M059J (cell line): ENCODE measurements around the gene PDE4D. TPM values are rescaled to one million over a fixed set of nuclear protein-coding genes. Genes with fewer than 3 reads are reported as not detected.

Experiments
- DNase-seq: peaks from one replicate; pipeline ENCODE4 v3.0.0-alpha.2; 2012; ENCODE audit warnings: low read depth
- total RNA-seq: library from RNA; depleted of rRNA; stranded (reverse); fragments of >200 nt; shearing (Covaris generic); gene quantifications from 2 replicates; pipeline ENCODE4 v1.2.3, GENCODE V29; 2014

The PDE4D gene
- total RNA-seq, 1 experiment from 2014 or later: 14.9 TPM

DNA sequence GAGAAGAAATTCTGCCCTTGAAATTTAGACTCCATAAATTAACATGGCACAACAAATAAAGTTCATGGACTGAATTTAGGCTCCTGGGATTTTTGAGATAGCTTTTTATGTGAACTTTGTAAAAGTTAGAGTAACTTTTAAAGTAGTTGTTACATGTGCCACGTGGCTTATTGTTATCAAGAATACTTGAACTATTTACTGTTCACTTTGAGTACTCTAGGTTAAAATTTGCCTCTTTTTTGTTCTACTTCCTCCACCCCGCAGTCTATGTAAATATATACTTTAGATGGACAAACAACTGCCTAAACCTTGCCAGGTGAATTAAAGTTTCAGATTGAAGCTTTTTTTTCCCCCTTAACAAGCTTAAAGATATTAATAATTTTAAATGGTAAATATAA, 852.7 kb downstream of the PDE4D start:
- no peak for DNase-seq

DNA sequence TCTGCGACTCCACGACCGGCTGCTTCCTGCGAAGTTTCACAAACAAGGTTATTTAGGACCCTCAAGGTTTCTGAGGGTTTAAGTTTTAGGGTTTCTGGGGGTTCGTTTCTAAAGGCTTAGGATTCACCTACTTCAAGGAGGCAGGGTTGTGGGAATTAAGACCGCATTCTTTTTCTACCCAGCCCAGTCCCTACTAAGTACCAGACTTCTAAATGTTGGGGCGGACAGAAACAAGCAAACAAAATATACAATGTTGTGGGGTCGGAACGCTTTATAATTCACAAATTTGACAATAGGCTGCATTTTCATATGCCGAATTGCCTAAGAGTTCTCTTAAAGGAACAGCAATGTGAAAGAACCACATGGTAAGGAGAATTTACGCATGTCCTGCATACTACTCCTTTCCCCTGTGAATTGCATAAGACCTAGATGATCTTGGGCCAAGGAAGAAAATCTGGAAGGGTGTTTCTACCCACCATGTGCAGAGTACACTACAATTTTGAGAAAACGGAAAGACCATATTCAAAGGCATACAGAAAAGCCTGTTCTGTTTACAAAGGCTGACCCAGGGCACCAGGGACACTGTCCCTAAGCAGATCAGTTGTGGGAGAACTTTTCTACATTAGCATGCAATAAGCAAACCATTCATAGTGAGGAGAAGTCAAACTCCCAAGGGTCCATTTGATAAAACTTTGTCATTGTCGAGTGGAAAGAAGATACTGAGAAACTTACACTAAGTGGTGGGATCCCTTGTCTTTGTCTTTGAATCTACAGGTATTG, 853.3 kb downstream of the PDE4D start:
- no peak for DNase-seq

DNA sequence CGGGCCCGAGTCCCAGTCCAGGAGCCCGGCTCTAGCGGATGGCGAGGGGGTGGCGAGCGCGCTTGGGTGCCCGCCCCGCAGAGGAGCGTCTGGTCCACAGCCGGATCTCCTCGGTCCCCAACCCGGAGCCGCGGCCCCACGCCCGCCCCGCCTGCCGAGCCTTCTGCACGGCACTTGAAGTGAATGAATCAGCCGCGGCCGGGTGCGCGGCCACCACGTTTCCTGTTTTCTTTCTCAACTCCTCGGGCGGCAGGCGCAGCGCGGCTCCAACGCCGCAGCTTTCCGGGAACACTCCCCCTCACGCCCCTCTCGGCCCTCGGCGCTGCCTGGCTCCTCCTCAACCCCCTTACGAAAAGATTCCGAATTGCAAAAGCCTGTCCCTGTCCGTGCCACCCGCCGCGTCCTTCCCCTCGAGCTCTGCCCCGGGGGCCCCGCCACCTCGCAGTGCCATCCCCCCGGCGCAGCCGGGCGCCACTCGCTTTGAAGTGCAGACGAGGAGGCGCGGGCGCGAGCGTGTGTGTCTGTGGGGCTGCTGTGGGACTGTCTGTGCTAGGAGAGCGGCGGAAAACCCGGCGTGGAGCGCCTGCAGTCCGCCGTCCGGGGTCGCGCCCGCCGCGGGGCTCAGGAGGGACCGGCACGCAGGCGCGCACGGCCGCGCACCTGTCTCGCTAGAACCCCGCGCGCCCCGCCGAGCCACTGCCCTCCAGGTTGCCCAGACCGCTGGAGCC, 854.1 kb downstream of the PDE4D start:
- DNase-seq: peak; percentile 80

DNA sequence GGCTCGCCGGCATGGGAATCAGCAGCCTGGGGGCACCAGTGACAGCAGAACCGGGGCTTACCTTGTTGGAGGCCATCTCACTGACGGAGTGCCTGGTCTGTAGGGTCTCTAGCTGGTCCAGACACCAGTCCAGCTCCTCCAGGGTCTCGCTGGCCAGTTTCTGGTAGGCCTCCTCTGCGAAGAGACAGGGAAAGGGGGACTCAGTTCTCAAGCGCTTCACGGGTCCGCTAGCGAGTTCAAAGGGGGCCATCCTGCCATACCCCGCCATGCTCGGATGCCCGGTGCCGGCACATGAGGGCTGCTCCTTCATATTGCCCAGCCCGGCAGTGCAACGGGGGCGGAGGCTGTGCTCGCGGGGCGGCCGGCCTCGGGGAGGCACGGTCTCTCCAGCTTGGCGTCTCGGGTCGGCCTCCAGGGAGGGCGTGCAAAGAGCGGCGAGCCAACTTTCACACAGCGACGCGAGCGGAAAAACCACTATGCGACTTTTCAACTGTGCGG, 854.7 kb downstream of the PDE4D start:
- DNase-seq: no peak

DNA sequence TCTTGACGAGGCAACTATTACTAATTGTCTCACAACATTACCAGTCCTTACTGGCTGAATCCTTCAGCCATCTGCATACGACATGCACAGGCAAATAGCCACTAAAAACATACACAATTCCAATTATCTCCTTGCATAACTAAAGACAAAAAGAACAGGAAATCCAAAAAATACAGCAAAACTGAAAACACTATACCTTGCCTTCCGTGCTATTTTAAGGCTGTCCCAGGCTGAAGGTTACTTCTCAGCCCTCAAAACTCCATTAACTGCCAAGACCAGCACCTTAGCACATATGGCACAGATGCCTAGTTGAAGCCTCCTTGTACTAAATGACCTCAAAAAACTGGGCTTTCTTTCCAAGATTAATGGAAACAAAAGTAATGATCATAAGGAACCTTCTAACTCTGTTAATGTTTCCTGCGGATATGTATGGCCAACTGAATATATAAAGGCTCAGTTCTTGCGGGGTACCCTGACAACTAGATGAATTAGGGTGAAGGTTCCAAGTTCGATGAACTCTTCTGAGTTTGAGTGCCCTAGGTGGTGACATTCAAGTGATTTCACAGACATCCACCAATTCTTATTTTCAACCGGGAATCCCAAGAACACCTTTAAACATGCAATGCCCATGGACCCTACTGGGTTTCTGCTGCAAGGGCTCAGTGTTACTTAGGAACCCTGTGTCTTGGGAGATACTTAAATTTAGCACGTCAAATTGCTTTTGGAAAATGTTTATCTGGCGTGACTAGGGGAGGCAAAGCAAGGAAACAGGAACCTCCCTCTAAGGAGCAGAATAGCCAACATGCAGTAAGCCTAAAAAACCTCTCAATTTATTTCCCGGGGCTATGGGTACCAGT, 855.4 kb downstream of the PDE4D start:
- DNase-seq: no peak

DNA sequence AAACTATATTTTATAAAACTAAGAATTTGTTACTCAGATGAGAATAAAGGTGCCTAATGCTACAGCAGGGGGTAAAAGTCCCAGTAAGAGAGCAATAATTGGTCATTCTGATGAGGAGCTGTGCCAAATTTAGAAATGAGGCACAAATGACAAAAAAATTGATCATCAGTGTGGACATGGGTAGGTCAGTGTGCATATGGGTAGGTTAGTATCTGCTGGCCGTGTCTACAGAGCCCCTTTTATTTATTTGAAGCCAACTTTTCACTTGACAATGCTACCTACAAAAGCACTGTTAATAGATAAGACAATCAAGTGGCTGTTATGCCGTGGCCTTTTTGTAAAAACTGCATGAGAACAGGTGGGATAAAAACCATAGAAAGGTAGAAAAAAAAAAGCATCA, 856.1 kb downstream of the PDE4D start:
- DNase-seq: no peak

DNA sequence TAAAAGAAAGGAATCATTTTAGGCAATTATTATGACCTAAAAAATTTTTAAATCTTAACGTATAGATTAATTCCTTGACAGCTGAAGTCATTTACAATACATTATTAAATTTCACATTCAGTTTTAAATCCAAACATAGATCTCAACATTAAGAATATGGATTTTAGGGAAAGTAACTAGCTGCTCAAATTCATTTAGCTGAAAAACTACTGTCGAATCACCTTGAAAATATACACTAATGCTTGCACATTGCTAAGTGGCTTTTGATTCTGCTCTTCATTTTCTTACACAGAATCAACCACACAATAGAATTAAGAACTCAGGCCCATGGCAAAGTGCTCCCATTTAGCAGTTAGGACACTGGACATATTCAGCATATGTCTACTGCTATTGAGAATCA, 856.5 kb downstream of the PDE4D start:
- DNase-seq: no peak

DNA sequence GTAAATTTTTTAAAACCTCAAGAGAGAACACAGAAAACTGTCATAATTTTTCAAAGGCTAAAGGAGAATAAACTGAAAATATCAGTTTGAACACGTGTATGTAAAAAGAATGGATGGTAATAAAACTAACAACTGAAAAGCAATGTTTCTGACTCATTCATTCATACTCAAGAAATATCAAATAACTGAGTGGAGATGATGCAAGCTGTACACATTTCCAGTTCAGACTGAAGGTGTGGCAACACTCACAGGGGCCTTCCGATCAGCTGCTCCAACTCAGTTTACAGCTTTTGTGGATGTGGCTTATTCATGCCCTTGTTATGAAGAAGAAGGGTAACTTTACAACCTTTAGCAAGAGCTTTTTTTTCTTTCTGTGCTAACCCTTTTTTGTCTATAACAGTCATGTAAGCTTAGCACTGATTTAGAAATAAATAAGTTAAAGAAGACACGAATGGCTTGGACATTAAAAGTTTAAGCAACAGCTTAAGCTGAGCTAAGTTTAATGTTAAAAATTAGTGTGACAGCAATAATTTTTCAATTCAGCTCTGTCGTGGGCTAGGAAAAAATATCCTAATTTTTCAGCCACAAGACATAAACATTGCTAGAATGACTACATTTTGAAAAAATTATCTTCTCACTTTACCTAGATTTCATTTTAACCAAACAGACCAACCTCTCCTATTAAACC, 857.1 kb downstream of the PDE4D start:
- DNase-seq: peak; percentile 76

DNA sequence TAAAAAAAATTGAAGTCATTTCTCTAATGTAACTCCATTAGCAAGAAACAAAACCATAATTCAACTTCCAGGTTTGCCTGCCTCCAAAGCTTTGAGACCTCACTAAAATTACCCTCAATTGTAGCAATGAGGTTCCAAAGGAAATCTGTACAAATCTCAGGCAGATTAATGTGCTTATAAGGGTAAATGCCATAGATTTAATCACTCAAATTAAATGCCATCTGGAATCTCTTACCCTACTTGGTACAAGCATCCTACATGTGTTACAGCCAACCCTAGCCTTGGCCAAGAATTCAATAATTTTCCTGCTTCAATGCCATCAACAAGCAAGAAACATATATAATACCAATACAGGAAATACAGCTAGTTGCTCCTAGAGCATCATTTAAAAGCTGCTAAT, 857.8 kb downstream of the PDE4D start:
- no peak for DNase-seq

DNA sequence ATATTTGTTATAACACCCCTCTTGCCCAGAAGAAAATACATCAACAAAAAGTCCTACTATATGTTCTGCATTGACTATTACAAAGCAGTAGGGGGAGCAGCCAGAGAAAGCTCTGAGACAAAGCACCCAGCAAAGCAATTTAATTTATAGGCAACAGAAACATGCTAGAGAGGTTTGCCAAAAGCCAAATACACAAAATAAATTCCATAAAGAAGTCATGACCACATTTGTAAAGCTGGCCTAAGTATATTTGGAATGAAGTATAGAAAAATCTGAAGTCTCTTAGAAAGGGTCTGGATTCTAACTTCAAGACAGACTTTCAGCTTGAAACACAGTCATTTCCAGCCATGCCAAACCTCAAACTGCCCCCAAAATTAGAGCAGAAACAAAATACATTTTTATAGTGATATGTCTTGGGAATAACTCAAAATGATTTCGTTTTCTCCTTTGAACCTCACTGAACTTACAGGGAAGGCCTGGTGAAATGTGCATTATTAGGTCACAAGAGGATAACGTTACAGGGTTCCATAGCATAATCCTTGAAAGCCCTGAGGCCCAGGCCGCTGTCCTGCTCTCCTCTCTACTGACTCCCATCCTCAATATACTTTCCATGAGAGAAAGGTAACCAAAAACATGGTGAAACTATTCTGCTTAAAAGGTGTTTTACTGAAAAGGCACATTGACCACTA, 858.9 kb downstream of the PDE4D start:
- DNase-seq: peak; percentile 18

DNA sequence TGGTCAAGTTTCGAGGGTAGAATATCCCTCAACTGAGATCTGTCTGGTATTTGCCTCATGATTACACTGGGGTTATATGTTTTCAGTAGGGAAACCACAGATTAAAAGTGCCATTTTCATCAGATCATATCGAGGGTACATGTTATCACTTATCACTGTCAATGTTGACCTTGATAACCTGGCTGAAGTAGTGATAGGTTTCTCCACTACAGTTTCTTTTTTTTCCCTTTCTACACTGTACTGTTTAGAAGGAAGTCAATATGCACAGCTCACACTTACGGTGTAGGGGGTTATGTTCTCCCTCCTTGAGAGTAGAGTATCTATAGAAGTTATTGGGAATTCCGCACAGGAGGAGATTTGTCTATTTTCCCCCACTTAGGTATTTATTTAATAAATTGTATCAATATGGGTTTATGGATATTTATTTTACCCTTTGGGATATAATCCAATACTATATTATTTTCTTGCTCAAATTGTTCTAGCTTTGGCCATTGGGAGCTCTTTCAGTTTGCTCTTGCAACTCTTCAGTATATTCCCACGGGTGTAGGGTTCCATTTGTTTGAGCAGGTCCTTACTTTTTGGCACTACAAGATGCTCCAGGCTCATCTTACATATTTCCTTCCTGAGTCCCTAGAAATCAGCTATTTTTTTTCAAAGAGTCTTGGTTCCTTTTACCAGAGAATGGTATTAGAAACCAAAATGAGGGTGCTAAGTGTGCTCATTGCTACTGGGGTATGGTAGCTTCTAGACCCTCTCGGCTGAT, 866.2 kb downstream of the PDE4D start:
- no peak for DNase-seq

DNA sequence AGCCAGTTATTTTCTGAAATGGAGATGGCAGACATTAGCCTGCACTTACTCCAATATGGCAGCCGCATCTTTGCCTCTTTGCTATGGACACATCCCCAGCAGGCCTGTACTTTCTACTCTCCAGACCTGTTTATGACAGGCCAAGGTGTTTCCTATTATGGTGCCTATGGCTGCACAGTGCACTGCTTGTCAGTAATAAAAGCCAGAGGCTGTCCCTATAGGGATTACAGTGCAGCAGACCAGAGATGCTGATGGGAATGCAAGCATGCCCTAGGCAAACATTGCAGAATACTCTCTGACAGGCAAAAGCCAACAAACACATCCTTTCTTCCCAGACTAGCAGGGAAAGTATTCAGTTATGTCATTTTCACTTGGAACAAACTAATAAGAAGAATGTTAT, 867.8 kb downstream of the PDE4D start:
- DNase-seq: no peak

DNA sequence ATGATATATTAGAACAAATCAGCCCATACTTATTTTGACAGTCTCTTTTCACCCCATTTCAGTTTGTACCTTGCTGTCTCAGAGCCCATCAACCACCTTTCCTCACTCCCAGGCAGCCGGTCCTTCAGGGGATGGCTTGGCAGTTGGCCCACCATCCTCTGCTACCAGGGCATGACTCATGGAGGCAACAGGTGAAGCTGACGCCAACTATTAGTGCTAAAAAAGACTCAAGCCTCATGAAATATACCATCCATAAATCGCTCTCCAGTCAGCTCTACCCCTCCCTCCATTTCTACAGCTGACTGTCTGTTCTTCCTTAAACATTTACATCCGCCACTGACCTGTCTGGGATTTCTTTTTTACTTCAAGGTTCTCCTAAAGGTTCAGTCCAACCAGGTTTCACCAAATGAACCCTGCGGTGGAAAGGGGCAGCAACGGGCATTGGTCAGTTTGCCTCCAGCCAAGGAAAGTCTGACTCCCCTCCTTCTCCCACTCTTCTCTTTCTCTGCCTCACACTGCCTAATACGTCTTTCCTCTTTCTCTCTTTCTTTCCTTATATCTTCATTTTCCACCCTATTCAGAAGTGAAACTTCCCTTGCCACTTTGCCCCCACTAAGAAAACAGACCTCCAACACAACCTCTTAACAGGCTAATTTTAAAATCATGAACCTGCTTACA, 871.5 kb downstream of the PDE4D start:
- DNase-seq: peak; percentile 56

DNA sequence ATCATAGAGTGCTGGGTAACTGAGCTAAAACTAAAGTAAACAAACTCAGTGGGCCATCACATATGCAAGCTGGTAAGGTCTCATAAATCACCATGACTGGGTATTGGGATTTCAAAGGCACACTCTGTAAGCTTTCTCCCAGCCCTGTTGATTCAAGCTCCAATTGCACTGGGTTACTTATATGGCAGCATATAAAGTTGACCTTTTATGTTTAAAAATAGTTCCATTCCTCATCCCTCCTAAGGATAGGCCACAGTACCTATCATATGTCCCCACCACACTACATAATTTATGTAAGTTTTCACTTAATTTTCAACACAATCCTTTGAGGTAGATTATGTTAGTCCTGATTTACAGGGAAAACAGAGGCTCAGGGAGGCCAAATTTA, 872.2 kb downstream of the PDE4D start:
- peak; percentile 47 for DNase-seq

DNA sequence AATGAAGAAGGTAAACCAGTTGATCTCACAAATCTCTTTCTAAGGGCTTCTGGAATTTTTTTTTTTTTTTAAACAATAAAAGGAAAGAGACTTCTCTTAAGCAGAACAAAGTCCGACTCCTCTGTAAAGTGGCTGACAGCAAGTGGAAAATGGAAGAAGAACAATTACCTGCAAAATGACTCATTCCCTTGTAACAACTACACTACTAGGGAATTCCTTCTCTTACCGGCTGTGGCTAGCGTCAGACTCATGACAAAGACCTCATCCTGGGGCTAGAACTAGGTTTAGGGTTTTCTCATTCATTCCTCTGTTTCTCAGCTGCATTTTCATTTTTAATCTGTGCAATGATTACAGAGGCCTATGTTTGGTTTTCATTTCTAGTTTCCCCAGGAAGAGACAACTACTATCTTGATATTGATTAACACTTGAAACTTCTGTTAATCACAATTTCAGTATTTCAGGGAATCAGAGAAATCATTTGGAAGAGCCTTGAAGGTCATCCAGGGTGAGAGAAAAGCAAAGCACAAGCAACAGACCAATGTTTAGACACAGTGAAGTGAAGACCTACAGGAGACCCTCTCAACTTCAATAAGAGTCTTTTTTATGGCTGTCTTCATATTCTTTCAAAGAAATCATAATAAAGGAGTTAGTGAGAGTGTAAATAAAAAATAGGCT, 872.8 kb downstream of the PDE4D start:
- DNase-seq: peak; percentile 74

DNA sequence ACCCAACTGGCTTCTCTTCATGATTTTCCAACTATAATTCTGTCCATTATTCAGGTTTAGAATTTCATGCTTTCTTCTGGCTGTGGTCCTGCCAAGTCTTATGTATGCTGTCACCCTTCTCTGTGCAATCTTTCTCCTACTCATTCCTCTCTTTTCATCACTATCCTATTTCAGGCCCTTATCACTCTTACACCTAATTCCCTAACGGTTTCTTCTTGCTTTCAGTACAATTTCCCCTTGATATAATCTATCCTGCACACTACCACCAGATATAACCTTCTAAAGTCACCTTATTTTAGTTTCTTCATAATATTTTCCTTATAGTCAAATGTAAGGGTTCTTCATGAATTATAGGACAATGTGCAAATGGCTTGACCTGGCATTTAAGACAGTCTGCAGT, 874.4 kb downstream of the PDE4D start:
- no peak for DNase-seq

DNA sequence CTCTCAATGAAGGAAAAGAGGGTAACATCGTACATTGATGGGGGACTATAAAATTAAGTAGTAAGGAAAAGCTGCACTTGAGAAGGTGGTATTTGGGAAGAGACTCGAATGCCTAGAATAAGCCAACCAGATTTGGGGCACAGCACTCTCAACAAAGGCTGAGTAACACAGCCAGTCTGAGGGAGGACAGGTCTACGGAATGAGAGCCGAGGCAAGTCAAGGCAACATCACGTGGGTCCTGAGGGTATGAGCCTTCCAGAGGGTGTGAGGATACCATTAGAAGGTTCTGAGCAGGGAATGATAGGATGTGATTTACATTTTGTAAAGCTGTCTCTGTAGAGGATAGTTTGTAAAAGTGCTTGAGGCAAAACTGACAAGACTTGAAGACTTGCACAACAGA, 876.6 kb downstream of the PDE4D start:
- DNase-seq: no peak

DNA sequence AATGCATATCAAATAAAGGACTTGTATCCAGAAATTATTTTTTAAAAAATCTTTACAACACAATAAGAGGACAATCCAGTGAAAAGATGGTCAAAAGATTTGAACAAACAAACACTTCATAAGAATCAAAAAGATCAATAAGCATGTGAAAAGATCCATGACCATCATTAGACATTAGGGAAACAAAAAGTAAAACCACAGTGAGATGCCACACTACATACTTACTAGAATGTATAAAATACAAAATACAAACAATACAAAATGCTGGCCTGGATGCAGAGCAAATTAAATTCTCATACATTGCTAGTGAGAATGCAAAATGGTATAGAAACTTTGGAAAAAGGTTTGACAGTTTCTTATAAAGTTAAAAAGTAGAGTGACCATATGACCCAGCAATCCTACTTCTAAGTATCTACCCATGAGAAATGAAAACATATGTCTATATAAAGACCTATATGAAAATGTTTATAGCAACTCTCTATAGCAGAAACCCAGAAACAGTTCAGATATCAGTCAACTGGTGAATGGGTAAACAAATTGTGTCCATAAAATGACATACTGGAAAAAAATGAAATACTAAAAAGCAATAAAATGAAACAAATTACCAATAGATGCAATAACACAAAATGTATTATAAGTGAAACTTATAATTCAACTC, 884.6 kb downstream of the PDE4D start:
- DNase-seq: no peak
